ENCODE data around the gene HOXD1. TPM values are rescaled to one million over a fixed set of nuclear protein-coding genes. Genes with fewer than 3 reads are reported as not detected.

HOXD1 gene
- total RNA-seq, 4 donors from 2014 or later = 0.19 TPM; not detected in 3

DNA sequence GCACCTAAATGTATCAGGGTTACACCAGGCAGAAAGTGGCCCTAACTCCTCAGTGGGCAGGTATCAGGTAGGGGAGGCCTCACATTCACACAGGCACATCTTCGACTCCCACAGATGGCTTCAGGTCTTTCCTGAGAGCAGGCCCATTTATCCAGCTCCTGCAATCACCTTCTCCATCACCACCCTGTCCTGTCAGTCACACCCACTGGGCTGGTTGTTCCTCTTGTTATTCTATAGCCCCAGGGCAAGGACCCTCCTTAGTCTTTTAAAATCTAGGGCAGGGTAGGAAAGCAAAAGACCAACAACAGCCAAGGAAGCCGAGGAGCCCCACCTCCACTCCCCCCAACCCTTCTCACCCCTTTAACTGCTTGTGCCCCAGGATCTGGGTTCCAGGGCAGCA lies 46.2 kb upstream of the HOXD1 start:
- 74 to 100% methylated on average over 2 of the region's 2 CpGs for WGBS, 2 donors
- Histone ChIP-seq H3K27me3 (peaks cover 7 to 100% (median 27%) of the 10 kb centered on the region in 4 donors), H3K27ac (no peak overlapping the region), H3K36me3 (no peaks in the 10 kb centered on the region), H3K4me3 (no peak overlapping the region), H3K9me3 (no peaks in the 10 kb centered on the region), H3K4me1 (peaks cover 0 to 18% (median 9%) of the 10 kb centered on the region in 3 donors)
- no peak for DNase-seq
- intact Hi-C loops (cut with DNase I) = loop anchor here (5.0 to 10.0 kb wide), 2 partner anchors 313 to 495 kb away; no protein-coding TSS in a partner anchor
- TF ChIP-seq POLR2A (IDR thresholded peaks at IDR 0.05) (no peak), CTCF (IDR thresholded peaks at IDR 0.05) (no peak)

DNA sequence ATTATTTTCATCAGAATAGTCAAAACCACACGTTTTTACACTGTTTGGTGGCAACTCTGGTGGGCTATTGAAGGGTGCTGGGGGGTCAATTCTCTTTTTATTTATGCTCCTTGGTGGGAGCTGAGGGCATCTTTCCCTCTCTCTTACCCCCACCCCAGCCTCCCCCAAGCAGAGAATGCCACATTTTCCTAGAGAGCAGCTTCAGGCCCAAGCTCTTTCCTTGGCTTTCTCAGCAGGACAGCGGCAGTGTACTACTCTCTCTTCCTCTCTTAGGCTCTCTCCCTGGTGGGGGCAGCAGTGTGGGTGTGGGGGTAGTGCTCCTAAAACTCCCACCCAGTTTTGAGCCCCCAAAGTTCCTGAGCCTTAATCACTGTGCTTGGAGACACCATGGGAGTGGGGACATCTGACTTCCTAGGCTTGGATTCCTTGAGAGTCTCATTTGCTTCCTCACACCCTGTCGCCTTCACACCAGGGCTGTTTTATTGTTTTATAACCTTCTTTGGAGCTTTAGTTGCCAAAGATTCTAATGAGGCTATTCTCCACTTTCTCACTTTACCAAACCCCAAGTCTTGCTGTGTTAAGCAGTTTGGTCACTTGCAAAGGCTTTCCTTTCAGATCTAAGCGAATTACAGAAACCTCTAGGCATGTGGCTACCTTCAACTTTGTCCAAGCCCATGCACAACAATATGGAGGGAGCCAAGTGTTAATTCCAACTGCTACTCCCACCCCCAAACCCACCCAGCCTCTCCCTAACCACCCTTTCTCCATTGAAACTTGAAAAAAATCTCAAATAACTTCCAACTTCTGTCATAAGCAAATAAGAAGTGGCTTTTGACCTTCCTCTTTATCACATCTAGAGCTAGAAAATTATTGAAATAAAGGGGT lies 43.1 kb upstream of the HOXD1 start:
- Histone ChIP-seq H3K9me3 (peaks cover 0 to 8% (median 0%) of the 10 kb centered on the region in 3 donors), H3K36me3 (no peaks in the 10 kb centered on the region), H3K27ac (no peak overlapping the region), H3K4me1 (peaks cover 9 to 26% (median 10%) of the 10 kb centered on the region in 3 donors), H3K27me3 (peaks cover 0 to 100% (median 23%) of the 10 kb centered on the region in 4 donors), H3K4me3 (no peak overlapping the region)
- WGBS, 2 donors = 46 to 54% methylated on average over 4 of the region's 4 CpGs
- intact Hi-C loops (cut with DNase I) = loop anchor here (10.0 kb wide), 1 partner anchor 309 kb away; no protein-coding TSS in a partner anchor
- no peak for TF ChIP-seq CTCF (IDR thresholded peaks at IDR 0.05)
- no peak for TF ChIP-seq POLR2A (IDR thresholded peaks at IDR 0.05)
- DNase-seq = no peak

DNA sequence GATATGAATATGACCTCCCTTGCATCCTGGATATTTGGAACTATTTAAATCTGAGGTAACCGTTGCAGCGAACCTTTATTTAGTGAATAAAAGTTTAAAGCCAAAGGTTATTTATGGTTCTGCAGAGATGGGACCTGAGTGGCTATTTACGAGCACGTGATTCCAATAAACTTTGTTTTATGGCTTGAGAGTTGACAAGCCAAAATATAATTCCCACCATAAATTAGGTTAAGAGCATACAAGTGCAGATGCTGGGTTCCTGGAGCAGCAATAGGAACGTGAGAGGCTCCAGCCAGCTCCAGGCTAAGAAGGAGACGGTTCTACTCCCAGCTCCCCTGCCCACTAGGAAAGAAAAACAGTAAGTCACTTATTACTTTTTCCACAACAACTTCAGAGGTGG lies 42.4 kb upstream of the HOXD1 start:
- WGBS, 2 donors = 34 to 44% methylated on average over 6 of the region's 6 CpGs
- Histone ChIP-seq H3K27me3 (peaks cover 4 to 100% (median 25%) of the 10 kb centered on the region in 4 donors), H3K9me3 (peaks cover 0 to 8% (median 0%) of the 10 kb centered on the region in 3 donors), H3K36me3 (no peaks in the 10 kb centered on the region), H3K4me1 (peaks cover 4 to 18% (median 9%) of the 10 kb centered on the region in 3 donors), H3K27ac (no peak overlapping the region), H3K4me3 (no peak overlapping the region)
- TF ChIP-seq CTCF (IDR thresholded peaks at IDR 0.05) = no peak
- no peak for TF ChIP-seq POLR2A (IDR thresholded peaks at IDR 0.05)
- intact Hi-C loops (cut with DNase I) = loop anchor here (10.0 kb wide), 1 partner anchor 309 kb away; no protein-coding TSS in a partner anchor
- DNase-seq = no peak

DNA sequence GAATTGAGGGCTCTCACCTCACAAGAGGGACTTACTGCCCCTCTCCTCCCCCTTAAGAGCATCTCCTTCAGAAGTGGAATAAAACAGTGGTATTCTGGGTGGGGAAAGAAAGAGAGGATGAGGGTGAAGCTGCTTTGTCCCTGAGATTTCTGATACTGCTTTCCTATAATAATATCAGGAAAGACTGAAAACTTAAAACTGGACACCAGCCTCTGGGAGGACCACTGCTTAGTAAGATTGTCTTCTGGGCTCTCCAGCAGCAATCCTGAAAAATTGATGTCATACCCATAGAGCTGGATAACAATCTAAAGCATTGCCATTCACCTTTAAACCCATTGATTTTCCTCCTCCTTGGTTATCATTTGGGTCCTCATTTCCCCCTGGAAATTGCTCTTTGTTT lies 41.8 kb upstream of the HOXD1 start:
- DNase-seq = no peak
- peaks cover 8 to 100% (median 28%) of the 10 kb centered on the region in 4 donors for H3K27me3 ChIP-seq

More for the DNA sequence above, 41.8 kb upstream of the HOXD1 start:
- Histone ChIP-seq H3K27ac (no peak overlapping the region), H3K36me3 (no peaks in the 10 kb centered on the region), H3K4me3 (no peak overlapping the region), H3K9me3 (peaks cover 0 to 8% (median 0%) of the 10 kb centered on the region in 3 donors), H3K4me1 (peaks cover 4 to 22% (median 12%) of the 10 kb centered on the region in 3 donors)
- intact Hi-C loops (cut with DNase I) = loop anchor here (10.0 kb wide), 1 partner anchor 308 kb away; no protein-coding TSS in a partner anchor
- TF ChIP-seq CTCF (IDR thresholded peaks at IDR 0.05) (no peak), POLR2A (IDR thresholded peaks at IDR 0.05) (no peak)

Data from esophagus squamous epithelium (tissue), 5 donors.